GM12878 (cell line): ENCODE results near the gene NFKB2.

Experiments used
- KAT2A ChIP-seq: conservative IDR thresholded peaks from 2 replicates; pipeline ENCODE4 v1.6.1; 2011; ENCODE audit warnings: low read depth, low read length; ENCODE audit not compliant: control insufficient read depth
- NR2C2 ChIP-seq: IDR thresholded peaks from 2 replicates; pipeline ENCODE4 v1.6.1; 2011; ENCODE audit warnings: borderline replicate concordance, low read depth; ENCODE audit not compliant: control insufficient read depth, insufficient read length
- ZZZ3 ChIP-seq: IDR thresholded peaks from 2 replicates; pipeline ENCODE4 v1.6.1; 2011; ENCODE audit warnings: low read depth; ENCODE audit not compliant: control insufficient read depth, insufficient read length

- TF ChIP-seq ZZZ3 (no peak), NR2C2 (no peak), KAT2A (no peak)
Measured at GRCh38 chr10:102450124-102450373, 54.5 kb downstream of the NFKB2 start.
